SK-N-SH (cell line): ENCODE measurements around the gene ITSN2. TPM values are rescaled to one million over a fixed set of nuclear protein-coding genes. Genes with fewer than 3 reads are reported as not detected.

ENCODE experiments used
- CTCF ChIA-PET: fragments of 300-600, 350-600 bp; formaldehyde crosslinking; extraction: SDS; loops from one replicate; lab custom pipeline; 2021; lab: Yijun Ruan, JAX
- POLR2A ChIA-PET: fragments of 350-600 bp; sonication (Branson Sonifier 250); formaldehyde crosslinking; extraction: SDS; loops from one replicate; lab custom pipeline; 2020; ENCODE audit warnings: antibody characterized with exemption, inconsistent platforms; lab: Yijun Ruan, JAX
- DNase-seq: peaks from one replicate; pipeline ENCODE4 v3.0.0; 2012
- H2AFZ ChIP-seq: fragments of 200-600 bp; sonication (generic); 2 replicates; pipeline ENCODE4 v1.8.1; 2016; ENCODE audit warnings: antibody characterized with exemption, mild to moderate bottlenecking, low read depth
- H3F3A ChIP-seq: fragments of 200-600 bp; sonication (generic); replicated peaks from 2 replicates; pipeline ENCODE3; 2016; ENCODE audit warnings: antibody characterized with exemption, mild to moderate bottlenecking; ENCODE audit not compliant: insufficient read depth
- H3K27ac ChIP-seq, 2 experiments: fragments of 200-500 bp in 1 of 2; fragments of 200-600 bp in 1 of 2; sonication (Bioruptor generic) in 1 of 2; sonication (generic), shearing (Covaris generic) in 1 of 2; 2 replicates each; pipeline versions ENCODE4 v1.5.1 to v1.6.1; 2014 to 2016; ENCODE audit warnings: low read depth in 2 of 2, inconsistent platforms in 1 of 2, low read length in 1 of 2, mild to moderate bottlenecking in 1 of 2, mixed read lengths in 1 of 2
- H3K27me3 ChIP-seq: fragments of 200-600 bp; sonication (generic), shearing (Covaris generic); 2 replicates; pipeline ENCODE4 v1.6.1; 2016; ENCODE audit warnings: mixed run types; ENCODE audit not compliant: insufficient read depth
- H3K36me3 ChIP-seq, 2 experiments: fragments of 200-500 bp in 1 of 2; fragments of 200-600 bp in 1 of 2; sonication (Bioruptor generic) in 1 of 2; sonication (generic) in 1 of 2; replicated peaks in 1 of 2; 2 replicates each; pipeline versions ENCODE3 to v1.5.1; 2014 to 2016; ENCODE audit warnings: low read length in 1 of 2, mild to moderate bottlenecking in 1 of 2; ENCODE audit not compliant: insufficient read depth in 2 of 2, control insufficient read depth in 1 of 2
- H3K4me1 ChIP-seq, 2 experiments: fragments of 200-500 bp in 1 of 2; fragments of 200-600 bp in 1 of 2; sonication (Bioruptor generic) in 1 of 2; sonication (generic), shearing (Covaris generic) in 1 of 2; 2 replicates each; pipeline versions ENCODE4 v1.5.1 to v1.6.1; 2014 to 2016; ENCODE audit warnings: low read depth in 1 of 2, low read length in 1 of 2, mixed run types in 1 of 2; ENCODE audit not compliant: insufficient read depth in 2 of 2, control insufficient read depth in 1 of 2
- H3K4me2 ChIP-seq: fragments of 200-600 bp; sonication (generic), shearing (Covaris generic); 2 replicates; pipeline ENCODE4 v1.6.1; 2017; ENCODE audit warnings: mixed run types
- H3K4me3 ChIP-seq, 2 experiments: fragments of 200-500 bp in 1 of 2; fragments of 200-600 bp in 1 of 2; sonication (Bioruptor generic) in 1 of 2; sonication (generic), shearing (Covaris generic) in 1 of 2; 2 replicates each; pipeline versions ENCODE4 v1.5.1 to v1.8.1; 2014 to 2016; ENCODE audit warnings: low read depth in 2 of 2, inconsistent platforms in 1 of 2, low read length in 1 of 2, mild to moderate bottlenecking in 1 of 2, mixed read lengths in 1 of 2, moderate library complexity in 1 of 2
- H3K79me2 ChIP-seq: fragments of 200-600 bp; sonication (generic); 2 replicates; pipeline ENCODE4 v1.8.1; 2017; ENCODE audit warnings: mild to moderate bottlenecking; ENCODE audit not compliant: insufficient read depth
- H3K9ac ChIP-seq: fragments of 200-600 bp; sonication (generic); 2 replicates; pipeline ENCODE4 v1.6.1; 2017; ENCODE audit warnings: mixed run types
- H3K9me2 ChIP-seq: fragments of 200-600 bp; sonication (generic); 2 replicates; pipeline ENCODE4 v1.6.1; 2017; ENCODE audit warnings: mixed run types
- H3K9me3 ChIP-seq: fragments of 200-600 bp; sonication (generic); 2 replicates; pipeline ENCODE4 v1.6.1; 2017; ENCODE audit warnings: mixed run types, mild to moderate bottlenecking, moderate library complexity
- H4K20me1 ChIP-seq: fragments of 200-600 bp; sonication (generic); 2 replicates; pipeline ENCODE4 v1.6.1; 2017; ENCODE audit warnings: mild to moderate bottlenecking, mixed run types; ENCODE audit not compliant: insufficient read depth
- EP300 ChIP-seq, 2 experiments: IDR thresholded peaks; 2 replicates each; pipeline versions ENCODE4 v1.4.0 to v1.6.1; 2012; ENCODE audit warnings: borderline replicate concordance in 1 of 2, low read depth in 1 of 2, low read length in 1 of 2
- FOXJ3 ChIP-seq: sonication (generic); formaldehyde crosslinking; IDR thresholded peaks from 2 replicates; pipeline ENCODE4 v1.5.1; 2020; ENCODE audit warnings: mild to moderate bottlenecking, missing genetic modification reagents
- GABPA ChIP-seq: IDR thresholded peaks from 2 replicates; pipeline ENCODE4 v1.4.0; 2012; ENCODE audit warnings: low read depth, mild to moderate bottlenecking
- GATA2 ChIP-seq: sonication (generic); formaldehyde crosslinking; IDR thresholded peaks from 2 replicates; pipeline ENCODE4 v1.5.0; 2020; ENCODE audit warnings: mild to moderate bottlenecking, missing genetic modification reagents
- JUND ChIP-seq: IDR thresholded peaks from 2 replicates; pipeline ENCODE4 v1.4.0; 2012
- MEF2A ChIP-seq: IDR thresholded peaks from 2 replicates; pipeline ENCODE4 v1.4.0; 2012; ENCODE audit warnings: low read depth, borderline replicate concordance
- MXI1 ChIP-seq: IDR thresholded peaks from 2 replicates; pipeline ENCODE4 v1.6.1; 2012; ENCODE audit warnings: mild to moderate bottlenecking, low read depth, low read length, improper control_type of control experiment
- RAD21 ChIP-seq: IDR thresholded peaks from 2 replicates; pipeline ENCODE4 v1.6.1; 2012; ENCODE audit warnings: mild to moderate bottlenecking, low read length
- RCOR1 ChIP-seq: fragments of 150-350 bp; IDR thresholded peaks from 2 replicates; pipeline ENCODE4 v1.6.1; 2017; ENCODE audit warnings: antibody characterized with exemption, low read length
- SIN3A ChIP-seq: IDR thresholded peaks from 2 replicates; pipeline ENCODE4 v1.6.1; 2012; ENCODE audit warnings: low read depth, mild to moderate bottlenecking, low read length, moderate library complexity, borderline replicate concordance
- SMC3 ChIP-seq: IDR thresholded peaks from 2 replicates; pipeline ENCODE4 v1.6.1; 2012; ENCODE audit warnings: low read depth, low read length, improper control_type of control experiment
- YY1 ChIP-seq: IDR thresholded peaks from 2 replicates; pipeline ENCODE4 v1.4.0; 2012; ENCODE audit warnings: low read depth, mild to moderate bottlenecking
- ZBTB33 ChIP-seq: IDR thresholded peaks from 2 replicates; pipeline ENCODE4 v1.4.0; 2012; ENCODE audit warnings: low read depth, borderline replicate concordance
- WGBS: methylation state at CpG from one replicate; pipeline ENCODE4 v1.1.6; 2017; ENCODE audit warnings: low lambda C conversion rate; 5-methylcytosine and 5-hydroxymethylcytosine counted together
- polyA plus RNA-seq, 3 experiments: library from polyadenylated mRNA; depleted of rRNA; stranded (reverse); fragments of >200 nt; gene quantifications; 2 replicates each; pipeline ENCODE4 v1.2.3, GENCODE V29; 2012
- TF ChIP-seq, protein P1 (sequence below): IDR thresholded peaks from 2 replicates; pipeline ENCODE4; 2012
- TF ChIP-seq, protein P2 (sequence below): fragments of 150-350 bp; IDR thresholded peaks from 2 replicates; pipeline ENCODE4 v1.6.1; 2017; ENCODE audit warnings: antibody characterized with exemption, low read length, low read depth, borderline replicate concordance
- TF ChIP-seq, protein P3 (sequence below): fragments of 200-600 bp; sonication (generic); IDR thresholded peaks from 2 replicates; pipeline ENCODE4 v1.6.1; 2017; ENCODE audit warnings: antibody characterized with exemption, mild to moderate bottlenecking, moderate library complexity
- TF ChIP-seq, protein P4 (sequence below): IDR thresholded peaks from 2 replicates; pipeline ENCODE4 v1.4.0; 2012; ENCODE audit warnings: low read depth
- TF ChIP-seq, protein P5 (sequence below): IDR thresholded peaks from 2 replicates; pipeline ENCODE4 v1.4.0; 2012; ENCODE audit warnings: low read depth, borderline replicate concordance

The ITSN2 gene
- polyA plus RNA-seq, 1 of the 3 experiments (the other 2 are of a cell fraction): 11.9 TPM

GRCh38 chr2:24329700-24330099, 30.6 kb downstream of the ITSN2 start (continued):
- TF ChIP-seq, protein P1, sequence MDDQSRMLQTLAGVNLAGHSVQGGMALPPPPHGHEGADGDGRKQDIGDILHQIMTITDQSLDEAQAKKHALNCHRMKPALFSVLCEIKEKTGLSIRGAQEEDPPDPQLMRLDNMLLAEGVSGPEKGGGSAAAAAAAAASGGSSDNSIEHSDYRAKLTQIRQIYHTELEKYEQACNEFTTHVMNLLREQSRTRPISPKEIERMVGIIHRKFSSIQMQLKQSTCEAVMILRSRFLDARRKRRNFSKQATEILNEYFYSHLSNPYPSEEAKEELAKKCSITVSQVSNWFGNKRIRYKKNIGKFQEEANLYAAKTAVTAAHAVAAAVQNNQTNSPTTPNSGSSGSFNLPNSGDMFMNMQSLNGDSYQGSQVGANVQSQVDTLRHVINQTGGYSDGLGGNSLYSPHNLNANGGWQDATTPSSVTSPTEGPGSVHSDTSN: no peak
- TF ChIP-seq, protein P2, sequence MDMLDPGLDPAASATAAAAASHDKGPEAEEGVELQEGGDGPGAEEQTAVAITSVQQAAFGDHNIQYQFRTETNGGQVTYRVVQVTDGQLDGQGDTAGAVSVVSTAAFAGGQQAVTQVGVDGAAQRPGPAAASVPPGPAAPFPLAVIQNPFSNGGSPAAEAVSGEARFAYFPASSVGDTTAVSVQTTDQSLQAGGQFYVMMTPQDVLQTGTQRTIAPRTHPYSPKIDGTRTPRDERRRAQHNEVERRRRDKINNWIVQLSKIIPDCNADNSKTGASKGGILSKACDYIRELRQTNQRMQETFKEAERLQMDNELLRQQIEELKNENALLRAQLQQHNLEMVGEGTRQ: no peak
- TF ChIP-seq RAD21: no peak
- TF ChIP-seq, all 33 proteins: peak for 0

GRCh38 chr2:24328010-24328409, 32.3 kb downstream of the ITSN2 start:
- Histone ChIP-seq H3K79me2 (peaks cover 31% of the 10 kb centered on the region), H2AFZ (no peak overlapping the region), H4K20me1 (peaks cover under 1% of the 10 kb centered on the region; the same call in 1 of the 2 replicates), H3K9me2 (no peaks in the 10 kb centered on the region)
- no peak for TF ChIP-seq SIN3A
- TF ChIP-seq, protein P3, sequence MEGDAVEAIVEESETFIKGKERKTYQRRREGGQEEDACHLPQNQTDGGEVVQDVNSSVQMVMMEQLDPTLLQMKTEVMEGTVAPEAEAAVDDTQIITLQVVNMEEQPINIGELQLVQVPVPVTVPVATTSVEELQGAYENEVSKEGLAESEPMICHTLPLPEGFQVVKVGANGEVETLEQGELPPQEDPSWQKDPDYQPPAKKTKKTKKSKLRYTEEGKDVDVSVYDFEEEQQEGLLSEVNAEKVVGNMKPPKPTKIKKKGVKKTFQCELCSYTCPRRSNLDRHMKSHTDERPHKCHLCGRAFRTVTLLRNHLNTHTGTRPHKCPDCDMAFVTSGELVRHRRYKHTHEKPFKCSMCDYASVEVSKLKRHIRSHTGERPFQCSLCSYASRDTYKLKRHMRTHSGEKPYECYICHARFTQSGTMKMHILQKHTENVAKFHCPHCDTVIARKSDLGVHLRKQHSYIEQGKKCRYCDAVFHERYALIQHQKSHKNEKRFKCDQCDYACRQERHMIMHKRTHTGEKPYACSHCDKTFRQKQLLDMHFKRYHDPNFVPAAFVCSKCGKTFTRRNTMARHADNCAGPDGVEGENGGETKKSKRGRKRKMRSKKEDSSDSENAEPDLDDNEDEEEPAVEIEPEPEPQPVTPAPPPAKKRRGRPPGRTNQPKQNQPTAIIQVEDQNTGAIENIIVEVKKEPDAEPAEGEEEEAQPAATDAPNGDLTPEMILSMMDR: no peak
- TF ChIP-seq, protein P4, sequence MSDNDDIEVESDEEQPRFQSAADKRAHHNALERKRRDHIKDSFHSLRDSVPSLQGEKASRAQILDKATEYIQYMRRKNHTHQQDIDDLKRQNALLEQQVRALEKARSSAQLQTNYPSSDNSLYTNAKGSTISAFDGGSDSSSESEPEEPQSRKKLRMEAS: no peak
- TF ChIP-seq, protein P1: no peak
- TF ChIP-seq RCOR1: no peak
- TF ChIP-seq FOXJ3 (CRISPR knock-in tag): no peak
- TF ChIP-seq GABPA: no peak
- no peak for TF ChIP-seq YY1
- no peak for TF ChIP-seq EP300 (IDR thresholded peaks at IDR 0.05; ENCODE audit: borderline replicate concordance in 1 of 2, low read depth in 1 of 2, low read length in 1 of 2)
- TF ChIP-seq ZBTB33: no peak
- TF ChIP-seq SMC3: no peak
- no peak for TF ChIP-seq MXI1
- TF ChIP-seq JUND: no peak
- TF ChIP-seq, protein P5, sequence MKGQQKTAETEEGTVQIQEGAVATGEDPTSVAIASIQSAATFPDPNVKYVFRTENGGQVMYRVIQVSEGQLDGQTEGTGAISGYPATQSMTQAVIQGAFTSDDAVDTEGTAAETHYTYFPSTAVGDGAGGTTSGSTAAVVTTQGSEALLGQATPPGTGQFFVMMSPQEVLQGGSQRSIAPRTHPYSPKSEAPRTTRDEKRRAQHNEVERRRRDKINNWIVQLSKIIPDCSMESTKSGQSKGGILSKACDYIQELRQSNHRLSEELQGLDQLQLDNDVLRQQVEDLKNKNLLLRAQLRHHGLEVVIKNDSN: no peak
- no peak for TF ChIP-seq GATA2 (CRISPR knock-in tag)
- TF ChIP-seq MEF2A: no peak
- TF ChIP-seq, all 33 proteins: peak for 0
- Histone ChIP-seq H3K4me2 (no peak overlapping the region), H3K9ac (no peak overlapping the region), H3K36me3 (peaks cover 0 to 3% of the 10 kb centered on the region in 2 experiments), H3F3A (peaks cover 2% of the 10 kb centered on the region), H3K4me3 (no peak overlapping the region), H3K27ac (no peak overlapping the region), H3K27me3 (no peaks in the 10 kb centered on the region), H3K4me1 (no peaks in the 10 kb centered on the region), H3K9me3 (no peaks in the 10 kb centered on the region)
- ChIA-PET POLR2A (no interaction called here), CTCF (interaction anchor here (0.7 kb wide), 2 partner anchors 208 to 983 kb away, joined by 3 read pairs; no protein-coding TSS in a partner anchor)
- 78% methylated on average over 3 of the region's 3 CpGs for WGBS
- no peak for DNase-seq
